HG03432 (cell line): Measurements from ENCODE around the gene GSDME.

Experiments
- ATAC-seq: cut with Tn5 transposase; IDR thresholded peaks from one replicate; pipeline ENCODE4 v1.9.1; 2021; ENCODE audit warnings: mild to moderate bottlenecking, moderate library complexity; ENCODE audit not compliant: unreplicated experiment

GSDME gene

GRCh38 chr7:24706211-24707170, 50.8 kb downstream of the GSDME start:
- no peak for ATAC-seq

- ATAC-seq = no peak
Measured at GRCh38 chr7:24705461-24705954, 51.8 kb downstream of the GSDME start.

GRCh38 chr7:24704311-24704710, 53.0 kb downstream of the GSDME start:
- no peak for ATAC-seq

- ATAC-seq = no peak
Measured at GRCh38 chr7:24703296-24703695, 54.0 kb downstream of the GSDME start.

GRCh38 chr7:24702755-24703154, 54.5 kb downstream of the GSDME start:
- ATAC-seq = no peak

GRCh38 chr7:24701261-24702235, 55.7 kb downstream of the GSDME start:
- no peak for ATAC-seq

GRCh38 chr7:24700521-24701260, 56.6 kb downstream of the GSDME start:
- no peak for ATAC-seq

GRCh38 chr7:24698531-24699266, 58.6 kb downstream of the GSDME start:
- ATAC-seq = no peak

- ATAC-seq = no peak
Measured at GRCh38 chr7:24697416-24697815, 59.8 kb downstream of the GSDME start.

- no peak for ATAC-seq
Measured at GRCh38 chr7:24692592-24692991, 64.7 kb downstream of the GSDME start.

- no peak for ATAC-seq
Measured at GRCh38 chr7:24690251-24690650, 67.0 kb downstream of the GSDME start.

GRCh38 chr7:24685708-24686107, 71.6 kb downstream of the GSDME start:
- no peak for ATAC-seq

- no peak for ATAC-seq
Measured at GRCh38 chr7:24670782-24671181, 86.5 kb downstream of the GSDME start.

- ATAC-seq = no peak
Measured at GRCh38 chr7:24669971-24670591, 87.2 kb downstream of the GSDME start.

- ATAC-seq = no peak
Measured at GRCh38 chr7:24668927-24669635, 88.2 kb downstream of the GSDME start.

- no peak for ATAC-seq
Measured at GRCh38 chr7:24665564-24666294, 91.5 kb downstream of the GSDME start.

- no peak for ATAC-seq
Measured at GRCh38 chr7:24660546-24660945, 96.7 kb downstream of the GSDME start.

- peak; percentile 89 for ATAC-seq
Measured at GRCh38 chr7:24659505-24659904, 97.8 kb downstream of the GSDME start.
